Activated CD4-positive, alpha-beta T cell treated with anti-CD3 and anti-CD28 coated beads, Interleukin-2, amount 10 ng/mL, durations not matched to agents 24 days and 14 days (primary cell): Measurements from ENCODE around the gene HIVEP2. TPM values are rescaled to one million over a fixed set of nuclear protein-coding genes. Genes with fewer than 3 reads are reported as not detected.

ENCODE experiments used
- DNase-seq: peaks from one replicate; pipeline ENCODE4 v3.0.0; 2022
- H3K27ac Mint-ChIP-seq: one replicate; pipeline ENCODE4 v1.8.0; 2022; ENCODE audit warnings: mild to moderate bottlenecking, mixed read lengths
- H3K27me3 Mint-ChIP-seq: one replicate; pipeline ENCODE4 v1.8.0; 2022; ENCODE audit warnings: mixed read lengths
- H3K36me3 Mint-ChIP-seq: one replicate; pipeline ENCODE4 v1.8.0; 2022; ENCODE audit warnings: low read depth, mild to moderate bottlenecking, mixed read lengths
- H3K4me1 Mint-ChIP-seq: one replicate; pipeline ENCODE4 v1.8.0; 2021; ENCODE audit warnings: mixed read lengths
- H3K4me3 Mint-ChIP-seq: one replicate; pipeline ENCODE4 v1.8.0; 2022; ENCODE audit warnings: mild to moderate bottlenecking, moderate library complexity, mixed read lengths
- H3K9me3 Mint-ChIP-seq: one replicate; pipeline ENCODE4 v1.8.0; 2021; ENCODE audit warnings: mixed read lengths
- intact Hi-C: fragments of 100-400 bp; cut with micrococcal nuclease; formaldehyde crosslinking; loops from one replicate; pipeline ENCODE4 v1.15.1; 2023
- total RNA-seq: library from RNA; stranded (reverse); gene quantifications from 2 replicates; pipeline ENCODE4 v1.2.3, GENCODE V29; 2022

HIVEP2 gene
- total RNA-seq, 1 donor from 2014 or later = 27.1 TPM

- H3K27ac Mint-ChIP-seq = peak overlapping the region; percentile 97
- H3K4me1 Mint-ChIP-seq = peaks cover 89% of the 10 kb centered on the region
- H3K36me3 Mint-ChIP-seq = peaks cover 38% of the 10 kb centered on the region
- peak; percentile 60 for DNase-seq
- no peaks in the 10 kb centered on the region for H3K9me3 Mint-ChIP-seq
- no peaks in the 10 kb centered on the region for H3K27me3 Mint-ChIP-seq
- peak overlapping the region; percentile 83 for H3K4me3 Mint-ChIP-seq
- intact Hi-C loops = no loop called here
These were observed 90.1 kb downstream of the HIVEP2 start for GRCh38 chr6:142854589-142855488.

GRCh38 chr6:142853244-142854180, 91.5 kb downstream of the HIVEP2 start:
- H3K27me3 Mint-ChIP-seq = no peaks in the 10 kb centered on the region
- H3K27ac Mint-ChIP-seq = peak overlapping the region; percentile 97
- peak overlapping the region; percentile 83 for H3K4me3 Mint-ChIP-seq
- DNase-seq = peak; percentile 56
- peaks cover 37% of the 10 kb centered on the region for H3K36me3 Mint-ChIP-seq
- intact Hi-C loops = no loop called here
- H3K4me1 Mint-ChIP-seq = peaks cover 91% of the 10 kb centered on the region
- H3K9me3 Mint-ChIP-seq = no peaks in the 10 kb centered on the region

- peak; percentile 54 for DNase-seq
- Mint-ChIP-seq H3K36me3 (peaks cover 35% of the 10 kb centered on the region), H3K27me3 (no peaks in the 10 kb centered on the region), H3K4me3 (peak overlapping the region; percentile 70), H3K4me1 (peaks cover 83% of the 10 kb centered on the region), H3K27ac (peak overlapping the region; percentile 87), H3K9me3 (no peaks in the 10 kb centered on the region)
- intact Hi-C loops = loop anchor here (1.0 to 2.0 kb wide), 7 partner anchors 8 to 283 kb away; partner anchors contain the start of gene HIVEP2
These were observed 93.4 kb downstream of the HIVEP2 start for GRCh38 chr6:142851601-142852000.

GRCh38 chr6:142850679-142851423, 94.1 kb downstream of the HIVEP2 start:
- Mint-ChIP-seq H3K27ac (peak overlapping the region; percentile 87), H3K4me3 (peak overlapping the region; percentile 70), H3K4me1 (peaks cover 83% of the 10 kb centered on the region), H3K9me3 (no peaks in the 10 kb centered on the region), H3K27me3 (no peaks in the 10 kb centered on the region), H3K36me3 (peaks cover 34% of the 10 kb centered on the region)
- intact Hi-C loops = loop anchor here (1.0 to 2.0 kb wide), 7 partner anchors 8 to 282 kb away; partner anchors contain the start of gene HIVEP2
- peak; percentile 74 for DNase-seq

- H3K9me3 Mint-ChIP-seq = no peaks in the 10 kb centered on the region
- H3K27me3 Mint-ChIP-seq = no peaks in the 10 kb centered on the region
- H3K27ac Mint-ChIP-seq = peak overlapping the region; percentile 42
- intact Hi-C loops = loop anchor here (10.0 kb wide), 1 partner anchor 454 kb away; no protein-coding TSS in a partner anchor
- peaks cover 83% of the 10 kb centered on the region for H3K4me1 Mint-ChIP-seq
- peaks cover 26% of the 10 kb centered on the region for H3K36me3 Mint-ChIP-seq
- peak overlapping the region; percentile 39 for H3K4me3 Mint-ChIP-seq
- peak; percentile 54 for DNase-seq
These were observed 96.0 kb downstream of the HIVEP2 start for GRCh38 chr6:142848976-142849375.

GRCh38 chr6:142848156-142848555, 96.8 kb downstream of the HIVEP2 start:
- no peaks in the 10 kb centered on the region for H3K27me3 Mint-ChIP-seq
- intact Hi-C loops = loop anchor here (10.0 kb wide), 1 partner anchor 453 kb away; no protein-coding TSS in a partner anchor
- H3K9me3 Mint-ChIP-seq = no peaks in the 10 kb centered on the region
- H3K4me1 Mint-ChIP-seq = peaks cover 82% of the 10 kb centered on the region
- H3K27ac Mint-ChIP-seq = no peak overlapping the region
- DNase-seq = no peak
- no peak overlapping the region for H3K4me3 Mint-ChIP-seq
- H3K36me3 Mint-ChIP-seq = peaks cover 20% of the 10 kb centered on the region

GRCh38 chr6:142846883-142847287, 98.1 kb downstream of the HIVEP2 start:
- Mint-ChIP-seq H3K27me3 (no peaks in the 10 kb centered on the region), H3K27ac (peak overlapping the region; percentile 56), H3K4me1 (peaks cover 83% of the 10 kb centered on the region), H3K36me3 (peaks cover 15% of the 10 kb centered on the region), H3K9me3 (no peaks in the 10 kb centered on the region), H3K4me3 (peak overlapping the region; percentile 78)
- DNase-seq = peak; percentile 55
- intact Hi-C loops = loop anchor here (10.0 kb wide), 1 partner anchor 452 kb away; no protein-coding TSS in a partner anchor

- peak; percentile 60 for DNase-seq
- Mint-ChIP-seq H3K9me3 (no peaks in the 10 kb centered on the region), H3K4me3 (peak overlapping the region; percentile 78), H3K27ac (peak overlapping the region; percentile 82), H3K27me3 (no peaks in the 10 kb centered on the region), H3K36me3 (peaks cover 12% of the 10 kb centered on the region), H3K4me1 (peaks cover 81% of the 10 kb centered on the region)
- intact Hi-C loops = loop anchor here (10.0 kb wide), 1 partner anchor 452 kb away; no protein-coding TSS in a partner anchor
These were observed 98.5 kb downstream of the HIVEP2 start for GRCh38 chr6:142846459-142846831.

- intact Hi-C loops = loop anchor here (10.0 kb wide), 1 partner anchor 451 kb away; no protein-coding TSS in a partner anchor
- peak; percentile 86 for DNase-seq
- H3K4me3 Mint-ChIP-seq = peak overlapping the region; percentile 78
- peaks cover 77% of the 10 kb centered on the region for H3K4me1 Mint-ChIP-seq
- peaks cover 9% of the 10 kb centered on the region for H3K36me3 Mint-ChIP-seq
- no peaks in the 10 kb centered on the region for H3K27me3 Mint-ChIP-seq
- peak overlapping the region; percentile 82 for H3K27ac Mint-ChIP-seq
- no peaks in the 10 kb centered on the region for H3K9me3 Mint-ChIP-seq
These were observed 99.1 kb downstream of the HIVEP2 start for GRCh38 chr6:142845624-142846458.

GRCh38 chr6:142845143-142845571, 99.8 kb downstream of the HIVEP2 start:
- Mint-ChIP-seq H3K36me3 (peaks cover 9% of the 10 kb centered on the region), H3K4me3 (peak overlapping the region; percentile 78), H3K4me1 (peaks cover 71% of the 10 kb centered on the region), H3K27ac (peak overlapping the region; percentile 82), H3K27me3 (no peaks in the 10 kb centered on the region), H3K9me3 (no peaks in the 10 kb centered on the region)
- intact Hi-C loops = loop anchor here (10.0 kb wide), 1 partner anchor 450 kb away; no protein-coding TSS in a partner anchor
- no peak for DNase-seq

GRCh38 chr6:142844065-142844755, 100.8 kb downstream of the HIVEP2 start:
- Mint-ChIP-seq H3K36me3 (peaks cover 9% of the 10 kb centered on the region), H3K9me3 (no peaks in the 10 kb centered on the region), H3K4me3 (peak overlapping the region; percentile 78), H3K27me3 (no peaks in the 10 kb centered on the region), H3K4me1 (peaks cover 72% of the 10 kb centered on the region), H3K27ac (peak overlapping the region; percentile 82)
- peak; percentile 60 for DNase-seq
- intact Hi-C loops = loop anchor here (5.0 to 10.0 kb wide), 5 partner anchors 42 to 1623 kb away; partner anchors contain the start of gene AIG1
